KMS-11 (cell line): ENCODE data around the gene ZNHIT2.

ENCODE experiments used
- H2AFZ ChIP-seq: fragments of 200-600 bp; sonication (generic); 2 replicates; pipeline ENCODE4 v1.6.1; 2016; ENCODE audit warnings: antibody characterized with exemption, mixed run types, low read depth
- H3K27ac ChIP-seq: fragments of 200-600 bp; sonication (generic); 2 replicates; pipeline ENCODE4 v1.6.1; 2016; ENCODE audit warnings: mild to moderate bottlenecking, mixed run types
- H3K27me3 ChIP-seq: fragments of 200-600 bp; sonication (generic); 2 replicates; pipeline ENCODE4 v1.6.1; 2017; ENCODE audit warnings: mild to moderate bottlenecking, low read depth, mixed run types, moderate library complexity; ENCODE audit not compliant: insufficient read depth
- H3K36me3 ChIP-seq: fragments of 200-600 bp; sonication (generic); 2 replicates; pipeline ENCODE4 v1.6.1; 2017; ENCODE audit warnings: mild to moderate bottlenecking, mixed run types; ENCODE audit not compliant: insufficient read depth
- H3K4me1 ChIP-seq: fragments of 200-600 bp; sonication (generic); 2 replicates; pipeline ENCODE4 v1.6.1; 2016; ENCODE audit warnings: mild to moderate bottlenecking, low read depth, mixed run types; ENCODE audit not compliant: poor library complexity, severe bottlenecking
- H3K4me2 ChIP-seq: fragments of 200-600 bp; sonication (generic); 2 replicates; pipeline ENCODE4 v1.7.0; 2016; ENCODE audit warnings: mild to moderate bottlenecking, mixed run types
- H3K4me3 ChIP-seq: fragments of 200-600 bp; sonication (generic); IDR thresholded peaks from 2 replicates; pipeline ENCODE4 v1.6.1; 2017; ENCODE audit warnings: low read depth, low read length, mixed read lengths; ENCODE audit not compliant: insufficient read depth
- H3K79me2 ChIP-seq: fragments of 200-600 bp; sonication (generic); 2 replicates; pipeline ENCODE4 v1.6.1; 2016; ENCODE audit warnings: low read depth, mixed run types; ENCODE audit not compliant: insufficient read depth
- H3K9ac ChIP-seq: fragments of 200-600 bp; sonication (generic); 2 replicates; pipeline ENCODE4 v1.6.1; 2016; ENCODE audit warnings: mild to moderate bottlenecking, mixed run types
- H4K20me1 ChIP-seq: fragments of 200-600 bp; sonication (generic); 2 replicates; pipeline ENCODE4 v1.6.1; 2016; ENCODE audit warnings: mild to moderate bottlenecking, mixed run types; ENCODE audit not compliant: insufficient read depth
- TF ChIP-seq, protein P1 (sequence below): fragments of 200-600 bp; sonication (generic); conservative IDR thresholded peaks from 2 replicates; pipeline ENCODE4 v1.6.1; 2017; ENCODE audit warnings: low read depth, mild to moderate bottlenecking, antibody characterized with exemption, low read length, moderate library complexity, mixed read lengths

Gene ZNHIT2

DNA sequence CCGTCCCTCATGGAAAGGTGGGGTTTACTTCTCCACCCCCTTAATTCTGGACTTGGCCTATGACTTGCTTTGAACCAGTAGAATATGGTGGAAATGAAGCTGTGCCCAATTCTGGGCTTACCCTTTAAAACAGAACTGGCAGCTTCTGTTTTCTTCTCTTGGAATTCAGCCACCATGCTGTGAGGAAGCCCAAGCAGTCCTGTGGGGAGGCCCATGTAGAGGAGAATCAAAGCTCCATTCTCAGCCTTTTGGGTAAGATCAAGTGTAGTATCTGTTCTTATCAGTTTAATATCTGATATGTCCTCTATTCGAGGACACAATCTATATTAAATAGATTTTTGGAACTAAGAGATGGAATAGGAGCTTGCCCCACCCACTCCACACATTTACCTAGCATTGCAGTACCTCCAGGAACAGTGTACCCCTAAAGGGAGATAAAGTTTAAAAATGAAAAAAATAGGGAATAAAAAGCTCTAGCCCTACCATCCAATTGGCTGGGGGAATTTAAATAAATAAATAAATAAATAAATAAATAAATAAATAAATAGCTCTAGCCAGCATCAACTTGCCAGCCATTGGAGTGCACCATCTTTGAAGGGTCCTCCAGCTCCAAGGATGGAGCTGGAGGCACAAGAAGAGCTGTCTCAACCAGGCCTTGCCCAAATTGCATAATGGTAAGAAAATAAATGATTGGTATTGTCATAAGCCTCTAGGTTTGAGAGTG is 30.0 kb upstream of the ZNHIT2 start:
- no peaks in the 10 kb centered on the region for H3K4me1 ChIP-seq
- no peak overlapping the region for H3K27ac ChIP-seq
- H3K9ac ChIP-seq, result no peak overlapping the region
- no peaks in the 10 kb centered on the region for H3K27me3 ChIP-seq
- no peaks in the 10 kb centered on the region for H4K20me1 ChIP-seq
- no peak overlapping the region for H3K4me3 ChIP-seq
- no peak overlapping the region for H3K4me2 ChIP-seq
- H2AFZ ChIP-seq, result no peak overlapping the region
- TF ChIP-seq, protein P1, sequence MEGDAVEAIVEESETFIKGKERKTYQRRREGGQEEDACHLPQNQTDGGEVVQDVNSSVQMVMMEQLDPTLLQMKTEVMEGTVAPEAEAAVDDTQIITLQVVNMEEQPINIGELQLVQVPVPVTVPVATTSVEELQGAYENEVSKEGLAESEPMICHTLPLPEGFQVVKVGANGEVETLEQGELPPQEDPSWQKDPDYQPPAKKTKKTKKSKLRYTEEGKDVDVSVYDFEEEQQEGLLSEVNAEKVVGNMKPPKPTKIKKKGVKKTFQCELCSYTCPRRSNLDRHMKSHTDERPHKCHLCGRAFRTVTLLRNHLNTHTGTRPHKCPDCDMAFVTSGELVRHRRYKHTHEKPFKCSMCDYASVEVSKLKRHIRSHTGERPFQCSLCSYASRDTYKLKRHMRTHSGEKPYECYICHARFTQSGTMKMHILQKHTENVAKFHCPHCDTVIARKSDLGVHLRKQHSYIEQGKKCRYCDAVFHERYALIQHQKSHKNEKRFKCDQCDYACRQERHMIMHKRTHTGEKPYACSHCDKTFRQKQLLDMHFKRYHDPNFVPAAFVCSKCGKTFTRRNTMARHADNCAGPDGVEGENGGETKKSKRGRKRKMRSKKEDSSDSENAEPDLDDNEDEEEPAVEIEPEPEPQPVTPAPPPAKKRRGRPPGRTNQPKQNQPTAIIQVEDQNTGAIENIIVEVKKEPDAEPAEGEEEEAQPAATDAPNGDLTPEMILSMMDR, result no peak
- no peaks in the 10 kb centered on the region for H3K79me2 ChIP-seq
- H3K36me3 ChIP-seq, result no peaks in the 10 kb centered on the region

DNA sequence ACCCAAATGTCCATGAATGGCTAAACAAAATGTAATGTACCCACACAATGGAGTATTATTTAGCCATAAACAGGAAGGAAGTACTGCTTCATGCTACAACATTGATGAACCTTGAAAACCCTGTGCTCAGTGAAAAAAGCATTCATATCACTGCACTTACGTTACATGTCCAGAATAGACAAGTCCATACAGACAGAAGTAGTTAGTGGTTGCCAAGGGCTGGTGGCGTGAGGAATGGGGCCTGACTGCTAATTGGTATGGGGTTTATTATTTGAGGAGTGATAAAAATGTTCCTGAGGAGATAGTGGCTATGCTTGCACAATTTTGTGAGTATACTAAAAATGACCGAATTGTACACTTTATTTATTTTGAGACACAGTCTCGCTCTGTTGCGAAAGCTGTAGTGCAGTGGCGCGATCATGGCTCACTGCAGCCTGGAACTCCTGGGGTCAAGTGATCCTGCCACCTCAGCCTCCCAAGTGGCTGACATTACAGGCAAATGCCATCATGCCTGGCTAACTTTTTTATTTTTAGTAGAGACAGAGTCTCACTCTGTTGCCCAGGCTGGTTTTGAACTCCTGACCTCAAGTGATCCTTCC is 24.5 kb upstream of the ZNHIT2 start:
- Histone ChIP-seq H3K36me3 (no peaks in the 10 kb centered on the region), H4K20me1 (no peaks in the 10 kb centered on the region), H3K27ac (no peak overlapping the region), H2AFZ (no peak overlapping the region), H3K9ac (no peak overlapping the region), H3K4me3 (no peak overlapping the region), H3K4me1 (no peaks in the 10 kb centered on the region), H3K79me2 (no peaks in the 10 kb centered on the region), H3K4me2 (no peak overlapping the region), H3K27me3 (no peaks in the 10 kb centered on the region)
- TF ChIP-seq, protein P1, result no peak

DNA sequence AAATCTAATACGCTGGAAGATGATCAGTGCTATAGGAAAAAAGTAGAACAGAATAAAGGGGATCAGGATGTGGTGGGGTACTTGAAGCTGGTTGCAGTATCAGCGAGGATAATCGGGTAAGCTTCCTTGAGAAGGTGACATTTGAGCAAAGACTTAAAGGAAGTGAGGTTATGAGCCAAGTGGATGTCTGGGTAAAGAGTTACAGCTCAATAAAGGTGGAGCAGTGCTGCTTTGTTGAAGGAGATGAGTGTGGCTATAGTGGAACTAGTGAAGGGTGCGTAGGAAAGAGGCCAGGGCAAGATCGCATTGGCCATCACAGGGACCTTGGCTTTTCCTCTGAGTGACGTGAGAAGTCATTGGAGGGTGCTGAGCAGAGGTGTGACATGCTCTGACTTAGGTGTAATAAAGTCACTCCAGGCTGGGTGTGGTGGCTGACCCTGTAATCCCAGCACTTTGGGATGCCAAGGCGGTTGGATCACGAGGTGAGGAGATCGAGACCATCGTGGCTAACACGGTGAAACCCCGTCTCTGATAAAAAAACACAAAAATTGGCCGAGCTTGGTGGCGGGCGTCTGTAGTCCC is 19.1 kb upstream of the ZNHIT2 start:
- H3K36me3 ChIP-seq, result no peaks in the 10 kb centered on the region
- no peak overlapping the region for H3K27ac ChIP-seq
- H3K27me3 ChIP-seq, result no peaks in the 10 kb centered on the region
- peak overlapping the region; percentile 80; the same call in 1 of the 2 replicates for H3K4me2 ChIP-seq
- peaks cover 25% of the 10 kb centered on the region for H3K4me1 ChIP-seq
- TF ChIP-seq, protein P1, result no peak
- H3K4me3 ChIP-seq, result no peak overlapping the region
- no peaks in the 10 kb centered on the region for H4K20me1 ChIP-seq
- H3K9ac ChIP-seq, result no peak overlapping the region
- H2AFZ ChIP-seq, result no peak overlapping the region
- H3K79me2 ChIP-seq, result peaks cover 14% of the 10 kb centered on the region

DNA sequence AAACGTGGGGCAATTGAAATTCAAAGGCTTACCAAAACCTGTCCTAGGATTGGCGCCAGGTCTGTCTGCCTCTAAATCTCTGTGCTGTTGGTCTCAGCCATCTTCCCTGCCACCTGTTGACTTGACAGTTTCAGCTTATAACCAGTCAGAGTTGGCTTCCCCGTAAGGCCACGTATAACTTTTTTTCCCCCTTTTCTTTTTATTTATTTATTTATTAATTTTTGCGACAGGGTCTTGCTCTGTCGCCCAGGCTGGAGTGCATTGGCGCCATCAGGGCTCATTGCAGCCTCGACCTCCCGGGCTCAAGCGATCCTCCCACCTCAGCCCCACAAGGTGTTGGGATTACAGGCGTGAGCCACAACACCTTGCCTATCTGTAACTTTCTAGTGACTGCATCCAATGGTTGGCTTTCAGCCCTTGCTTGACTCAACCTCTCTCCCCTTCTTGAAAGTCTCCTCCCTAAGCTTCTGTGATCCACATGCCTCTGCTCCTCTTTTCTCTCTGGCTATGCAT is 18.2 kb upstream of the ZNHIT2 start:
- Histone ChIP-seq H3K27me3 (no peaks in the 10 kb centered on the region), H3K4me1 (peaks cover 25% of the 10 kb centered on the region), H3K4me3 (no peak overlapping the region), H3K79me2 (peaks cover 14% of the 10 kb centered on the region), H2AFZ (peak overlapping the region; percentile 48; the same call in 1 of the 2 replicates), H3K9ac (peak overlapping the region; percentile 99), H4K20me1 (no peaks in the 10 kb centered on the region), H3K4me2 (peak overlapping the region; percentile 80), H3K36me3 (no peaks in the 10 kb centered on the region), H3K27ac (peak overlapping the region; percentile 94)
- TF ChIP-seq, protein P1, result no peak
